Activated naive CD4-positive, alpha-beta T cell treated with anti-CD3 and anti-CD28 coated beads, Interleukin-2, amount 10 ng/mL, durations not matched to agents 5 hours and 36 hours (primary cell): Measurements from ENCODE around the gene PUSL1. TPM values are rescaled to one million over a fixed set of nuclear protein-coding genes. Genes with fewer than 3 reads are reported as not detected.

Experiments
- microRNA-seq: library from miRNA; unstranded; fragments of <30 nt; microRNA quantifications from one replicate; pipeline ENCODE4 v1.2.0, GENCODE V29; 2022; ENCODE audit warnings: borderline microRNAs expressed, borderline replicate concordance
- total RNA-seq, 2 experiments: library from RNA; stranded (reverse); gene quantifications; one replicate each; pipeline ENCODE4 v1.2.3, GENCODE V29; 2021

PUSL1 gene, protein sequence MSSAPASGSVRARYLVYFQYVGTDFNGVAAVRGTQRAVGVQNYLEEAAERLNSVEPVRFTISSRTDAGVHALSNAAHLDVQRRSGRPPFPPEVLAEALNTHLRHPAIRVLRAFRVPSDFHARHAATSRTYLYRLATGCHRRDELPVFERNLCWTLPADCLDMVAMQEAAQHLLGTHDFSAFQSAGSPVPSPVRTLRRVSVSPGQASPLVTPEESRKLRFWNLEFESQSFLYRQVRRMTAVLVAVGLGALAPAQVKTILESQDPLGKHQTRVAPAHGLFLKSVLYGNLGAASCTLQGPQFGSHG
- total RNA-seq = 10 to 100 TPM; 18.5 to 19.6 TPM

DNA sequence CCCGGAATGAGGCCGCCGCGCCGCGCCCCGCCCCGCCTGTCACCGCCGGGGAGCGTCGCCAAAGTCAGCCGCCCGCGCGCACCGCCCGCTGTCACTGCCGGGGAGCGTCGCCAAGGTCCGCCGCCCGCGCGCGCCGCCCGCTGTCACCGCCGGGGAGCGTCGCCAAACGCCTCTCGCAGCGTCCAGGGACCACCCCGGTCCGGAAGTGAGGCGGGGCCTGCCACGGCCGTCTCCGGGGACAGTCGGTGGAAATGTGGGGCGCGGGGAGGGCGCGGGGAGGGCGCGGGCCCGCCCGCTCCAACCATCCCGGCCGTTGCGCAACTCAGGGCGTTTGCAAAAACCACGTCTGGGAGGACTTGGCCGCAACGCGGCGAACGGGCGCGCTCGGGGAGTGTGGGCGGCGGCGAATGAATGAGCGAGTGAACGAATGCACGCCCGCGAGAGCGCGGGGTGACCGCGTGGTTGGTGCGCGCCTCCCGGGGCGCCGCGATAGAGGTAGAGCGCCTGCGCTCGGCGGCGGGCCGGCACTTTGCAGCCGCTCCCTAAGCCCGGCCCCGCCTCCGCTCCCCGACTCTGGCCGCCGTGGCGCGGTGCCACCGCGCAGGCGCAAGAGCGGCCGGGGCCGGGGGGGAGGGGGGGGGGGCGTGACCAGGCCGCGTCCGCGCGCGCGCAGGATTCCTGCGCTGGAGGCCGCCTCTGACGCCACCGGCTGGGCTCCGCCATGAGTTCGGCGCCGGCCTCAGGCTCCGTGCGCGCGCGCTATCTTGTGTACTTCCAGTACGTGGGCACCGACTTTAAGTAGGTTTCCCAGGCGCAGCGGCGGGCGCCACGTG lies at the start of gene PUSL1, which contains the start of gene ACAP3:
PUSL1 (plus strand) TSS at position 675 of the 833 bp plus-strand sequence; CDS start at position 722, 47 bp downstream.
ACAP3 (minus strand) TSS at position 8 of the 833 bp plus-strand sequence. CDS start 115 bp downstream, outside the sequence.

DNA sequence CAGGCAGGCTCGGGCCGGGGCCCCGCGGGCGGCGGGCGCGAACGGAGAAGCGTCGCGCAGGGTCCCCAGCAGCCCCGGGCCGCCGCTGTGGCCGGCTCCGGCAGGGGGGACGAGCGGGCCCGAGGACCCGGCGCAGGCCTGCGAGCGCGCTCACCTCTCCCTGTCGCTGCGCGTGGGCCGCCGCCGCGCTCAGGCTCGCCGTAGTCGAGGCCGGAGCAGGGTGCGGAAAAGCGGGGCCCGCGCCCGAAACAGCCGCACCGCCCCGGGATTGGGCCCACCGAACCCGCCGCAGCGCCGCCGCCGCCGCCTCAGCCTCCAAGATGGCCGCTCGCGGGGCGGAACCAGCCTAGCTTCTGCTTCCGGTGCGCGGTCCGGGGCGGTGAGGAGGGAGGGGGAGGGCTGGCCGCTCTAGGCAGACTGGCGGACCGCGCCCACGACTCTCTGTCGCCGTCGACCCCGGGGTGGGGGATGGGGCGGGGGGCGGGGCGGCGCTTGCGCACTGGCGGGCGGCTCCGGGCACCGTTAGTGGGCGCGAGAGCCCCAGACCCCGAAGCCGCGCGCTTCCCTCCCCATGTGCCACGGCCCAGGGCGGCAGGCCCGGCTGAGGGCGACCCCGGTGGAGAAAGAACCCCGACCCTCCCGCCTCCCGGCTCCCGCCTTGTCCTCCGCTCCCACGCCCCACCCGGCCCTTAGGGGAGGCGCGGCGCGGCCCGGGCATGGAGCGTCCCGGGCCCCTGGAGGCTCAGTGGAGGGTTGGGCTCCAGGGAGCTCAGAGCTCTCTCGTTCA lies 34.7 kb upstream of the PUSL1 start, which contains the start of gene UBE2J2:
UBE2J2 (minus strand) TSS at position 343 of the 787 bp plus-strand sequence. CDS start 5,862 bp downstream, outside the sequence.

DNA sequence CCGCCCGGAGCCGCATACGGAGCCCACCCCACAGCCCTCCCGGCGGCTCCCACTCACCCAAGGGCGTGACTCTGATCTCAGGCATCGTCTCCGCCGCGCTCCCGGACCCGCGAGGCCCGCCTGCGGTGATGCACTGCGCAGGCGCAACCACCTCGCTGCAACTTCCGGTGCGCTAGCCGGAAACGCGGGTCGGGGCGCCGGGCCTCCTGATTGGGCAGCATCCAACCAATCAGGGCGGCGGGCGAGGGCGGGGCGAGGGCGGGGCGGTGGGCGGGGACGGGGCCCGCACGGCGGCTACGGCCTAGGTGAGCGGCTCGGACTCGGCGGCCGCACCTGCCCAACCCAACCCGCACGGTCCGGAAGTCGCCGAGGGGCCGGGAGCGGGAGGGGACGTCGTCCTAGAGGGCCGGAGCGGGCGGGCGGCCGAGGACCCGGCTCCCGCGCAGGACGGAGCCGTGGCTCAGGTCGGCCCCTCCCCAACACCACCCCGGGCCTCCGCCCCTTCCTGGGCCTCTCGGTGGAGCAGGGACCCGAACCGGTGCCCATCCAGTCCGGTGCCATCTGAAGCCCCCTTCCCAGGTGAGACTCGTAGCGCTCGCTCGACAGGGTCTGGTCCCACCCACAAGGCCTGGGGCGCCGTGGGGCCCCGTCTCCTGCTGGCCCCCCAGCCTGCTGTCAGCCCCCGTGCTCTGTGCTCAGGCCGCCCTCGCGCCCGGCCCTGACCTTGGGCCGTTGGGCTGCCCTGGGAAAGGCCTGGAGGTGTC lies 16.3 kb downstream of the PUSL1 start, which contains the start of the genes CPTP and INTS11:
CPTP (plus strand) TSS at position 279 of the 764 bp plus-strand sequence. CDS start 2,109 bp downstream, outside the sequence.
INTS11 (minus strand) TSS at position 137 of the 764 bp plus-strand sequence; CDS start at position 85, 52 bp downstream.

DNA sequence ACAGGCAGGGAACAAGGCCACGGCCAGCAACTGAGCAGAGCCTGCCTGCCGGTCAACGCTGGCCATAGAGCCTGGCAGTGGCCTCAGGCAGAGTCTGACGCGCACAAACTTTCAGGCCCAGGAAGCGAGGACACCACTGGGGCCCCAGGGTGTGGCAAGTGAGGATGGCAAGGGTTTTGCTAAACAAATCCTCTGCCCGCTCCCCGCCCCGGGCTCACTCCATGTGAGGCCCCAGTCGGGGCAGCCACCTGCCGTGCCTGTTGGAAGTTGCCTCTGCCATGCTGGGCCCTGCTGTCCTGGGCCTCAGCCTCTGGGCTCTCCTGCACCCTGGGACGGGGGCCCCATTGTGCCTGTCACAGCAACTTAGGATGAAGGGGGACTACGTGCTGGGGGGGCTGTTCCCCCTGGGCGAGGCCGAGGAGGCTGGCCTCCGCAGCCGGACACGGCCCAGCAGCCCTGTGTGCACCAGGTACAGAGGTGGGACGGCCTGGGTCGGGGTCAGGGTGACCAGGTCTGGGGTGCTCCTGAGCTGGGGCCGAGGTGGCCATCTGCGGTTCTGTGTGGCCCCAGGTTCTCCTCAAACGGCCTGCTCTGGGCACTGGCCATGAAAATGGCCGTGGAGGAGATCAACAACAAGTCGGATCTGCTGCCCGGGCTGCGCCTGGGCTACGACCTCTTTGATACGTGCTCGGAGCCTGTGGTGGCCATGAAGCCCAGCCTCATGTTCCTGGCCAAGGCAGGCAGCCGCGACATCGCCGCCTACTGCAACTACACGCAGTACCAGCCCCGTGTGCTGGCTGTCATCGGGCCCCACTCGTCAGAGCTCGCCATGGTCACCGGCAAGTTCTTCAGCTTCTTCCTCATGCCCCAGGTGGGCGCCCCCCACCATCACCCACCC lies 22.9 kb downstream of the PUSL1 start, which contains the start of gene TAS1R3:
TAS1R3 (plus strand) TSS at position 213 of the 898 bp plus-strand sequence; CDS start at position 279, 66 bp downstream.

DNA sequence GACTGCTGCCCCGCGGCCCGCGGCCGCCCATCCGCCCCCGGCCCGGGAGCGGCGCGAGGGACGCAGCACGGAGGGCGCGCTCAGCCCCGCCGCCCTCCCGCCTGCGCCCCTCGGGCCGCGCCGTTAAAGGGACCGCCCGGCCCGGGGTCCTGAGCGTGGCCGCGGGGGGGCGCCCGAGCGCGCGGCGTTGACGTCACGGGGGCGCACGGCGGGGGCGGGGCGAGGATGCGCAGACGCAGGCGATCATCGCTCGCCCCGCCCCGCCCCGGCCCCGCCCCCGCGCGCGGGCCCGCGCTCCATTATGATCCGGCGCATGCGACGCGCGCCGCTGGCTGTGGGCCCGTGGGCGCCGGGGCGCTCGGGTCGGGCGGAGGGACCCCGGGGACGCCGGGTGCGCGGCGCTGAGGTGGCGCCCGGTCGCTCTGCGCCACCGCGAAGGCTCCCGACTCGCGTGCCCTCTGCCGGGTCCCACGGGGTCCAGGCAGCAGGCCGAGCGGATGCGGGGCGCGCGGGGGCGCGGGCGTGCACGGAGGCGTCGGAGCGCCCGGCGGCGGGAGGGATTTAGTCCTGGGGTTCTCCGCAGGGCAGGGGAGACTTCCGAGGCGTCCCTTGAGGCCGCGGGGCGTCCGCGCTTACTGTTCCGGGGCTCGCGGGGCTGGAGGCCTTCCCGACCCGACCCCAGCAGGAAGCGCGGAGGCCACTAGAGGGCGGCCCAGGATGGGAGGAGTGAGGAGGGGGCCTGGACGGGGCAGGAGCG lies 41.0 kb downstream of the PUSL1 start, which contains the start of gene DVL1:
DVL1 (minus strand) TSS at position 163 of the 757 bp plus-strand sequence. CDS start 353 bp downstream, outside the sequence.

DNA sequence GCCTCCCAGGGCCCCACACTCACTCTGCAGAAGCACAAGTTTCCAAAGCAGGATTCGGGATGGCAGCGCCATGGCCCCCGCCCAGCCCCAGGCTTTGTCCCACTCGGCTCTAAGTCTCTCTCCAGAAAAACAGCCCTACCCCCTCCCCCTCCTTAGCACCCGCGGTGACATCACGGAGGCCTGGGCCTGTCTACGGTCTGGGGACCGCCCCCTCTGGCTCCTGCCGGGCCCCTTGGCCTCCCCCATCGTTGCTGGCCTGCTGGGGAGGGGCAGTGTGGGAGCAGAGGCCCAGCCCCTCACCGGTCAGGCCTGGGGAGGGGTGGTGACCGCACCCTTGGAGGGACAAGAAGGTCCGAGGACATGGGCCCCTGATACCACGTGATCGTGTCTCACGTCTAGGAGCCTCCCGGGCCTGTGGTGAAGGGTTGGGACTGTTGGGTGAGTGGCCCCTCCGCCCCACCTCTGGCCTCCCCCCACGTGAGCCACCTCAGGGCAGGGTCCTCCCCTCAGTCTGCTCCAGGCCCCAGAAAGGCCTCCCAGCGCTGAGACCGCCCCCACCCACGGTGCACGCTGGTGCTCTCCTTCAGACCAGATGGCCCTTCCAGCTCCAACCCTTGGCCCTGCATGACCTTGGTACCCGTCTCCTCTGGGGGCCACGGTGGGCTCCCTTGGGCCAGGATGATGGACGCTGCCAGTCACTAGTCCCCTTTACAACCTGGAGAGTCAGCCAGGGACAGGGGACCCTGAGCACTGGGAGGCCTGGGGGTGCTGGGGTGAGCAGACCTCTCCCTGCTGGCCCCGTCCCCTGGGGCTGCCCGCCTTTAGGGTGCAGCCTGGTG lies 50.3 kb downstream of the PUSL1 start, which contains the start of gene MXRA8:
MXRA8 (minus strand) TSS at position 123 of the 839 bp plus-strand sequence; CDS start at position 72, 51 bp downstream.

Small RNA genes within 50 kb of the gene (microRNA-seq; reads per million reads assigned to microRNA genes)
- gene MIR6726 (not detected), gene MIR6727 (not detected), gene MIR6808 (not detected)

Other genes starting within 250 kb of the PUSL1 start
- gene RNF223, start 234.3 kb upstream of the PUSL1 start, total RNA-seq = not detected
- gene C1orf159, start 192.5 kb upstream of the PUSL1 start, total RNA-seq = 10 to 100 TPM; 22.9 to 23.2 TPM
- gene TTLL10, start 134.7 kb upstream of the PUSL1 start, total RNA-seq = under 1 TPM in 1 of 2 experiments, not detected in 1; 0.15 TPM
- gene TNFRSF18, start 102.0 kb upstream of the PUSL1 start, total RNA-seq = 1 to 10 TPM; 7.6 to 9.3 TPM
- gene TNFRSF4, start 94.4 kb upstream of the PUSL1 start, total RNA-seq = 10 to 100 TPM; 11.0 to 11.7 TPM
- gene SDF4, start 76.6 kb upstream of the PUSL1 start, total RNA-seq = 10 to 100 TPM; 97.8 to 99.3 TPM
- 10 to 100 TPM; 17.3 to 18.5 TPM for gene B3GALT6, start 76.4 kb upstream of the PUSL1 start, total RNA-seq
- 1 to 10 TPM; 2.5 to 3.2 TPM for gene C1QTNF12, start 61.9 kb upstream of the PUSL1 start, total RNA-seq
- gene UBE2J2, start 34.7 kb upstream of the PUSL1 start, total RNA-seq = 10 to 100 TPM; 60.2 to 62.5 TPM
- 1 to 10 TPM; 4.1 to 6.2 TPM for gene SCNN1D, start 28.2 kb upstream of the PUSL1 start, total RNA-seq
- gene ACAP3, start 667 bp upstream of the PUSL1 start, total RNA-seq = 10 to 100 TPM; 74.4 to 79.3 TPM
- gene INTS11, start 16.1 kb downstream of the PUSL1 start, total RNA-seq = 100 to 1,000 TPM; 112 to 114 TPM
- 10 to 100 TPM; 21.3 to 21.6 TPM for gene CPTP, start 16.2 kb downstream of the PUSL1 start, total RNA-seq
- 1 to 10 TPM in 1 of 2 experiments, under 1 TPM in 1; 0.73 to 1.1 TPM for gene TAS1R3, start 22.7 kb downstream of the PUSL1 start, total RNA-seq
- 10 to 100 TPM; 34.7 to 40.9 TPM for gene DVL1, start 40.8 kb downstream of the PUSL1 start, total RNA-seq
- under 1 TPM in 1 of 2 experiments, not detected in 1; 0.12 TPM for gene MXRA8, start 50.0 kb downstream of the PUSL1 start, total RNA-seq
- 10 to 100 TPM; 88.0 to 90.4 TPM for gene AURKAIP1, start 66.6 kb downstream of the PUSL1 start, total RNA-seq
- gene CCNL2, start 90.7 kb downstream of the PUSL1 start, total RNA-seq = 100 to 1,000 TPM; 120 to 122 TPM
- 10 to 100 TPM; 82.8 to 98.8 TPM for gene MRPL20, start 98.7 kb downstream of the PUSL1 start, total RNA-seq
- not detected for gene ANKRD65, start 112.7 kb downstream of the PUSL1 start, total RNA-seq
- gene VWA1, start 127.1 kb downstream of the PUSL1 start, total RNA-seq = under 1 TPM; 0.17 to 0.33 TPM
- gene ATAD3C, start 141.1 kb downstream of the PUSL1 start, total RNA-seq = 1 to 10 TPM; 1.4 to 2.3 TPM
- 10 to 100 TPM; 29.0 to 34.3 TPM for gene ATAD3B, start 163.2 kb downstream of the PUSL1 start, total RNA-seq
- gene ATAD3A, start 203.6 kb downstream of the PUSL1 start, total RNA-seq = 10 to 100 TPM; 31.9 to 33.0 TPM
- gene TMEM240, start 232.0 kb downstream of the PUSL1 start, total RNA-seq = under 1 TPM; 0.41 to 0.45 TPM